Upper lobe of right lung (tissue), 1 donor: ENCODE data around the gene TUBGCP2. TPM values are rescaled to one million over a fixed set of nuclear protein-coding genes. Genes with fewer than 3 reads are reported as not detected.
A peak's percentile ranks its signal among the peaks of the same experiment; 100 is the strongest.

Source experiments
- ATAC-seq: fragments of 200-7000 bp; cut with Tn5 transposase; one replicate; pipeline ENCODE4 v1.9.1; 2020; ENCODE audit warnings: mild to moderate bottlenecking, moderate library complexity
- DNase-seq: peaks from one replicate; pipeline ENCODE4 v3.0.0-alpha.2; 2020
- H3K27ac ChIP-seq: fragments of 200-600 bp; one replicate; pipeline ENCODE4 v1.8.0; 2022
- H3K27me3 ChIP-seq: fragments of 200-600 bp; one replicate; pipeline ENCODE4 v1.8.0; 2022; ENCODE audit warnings: mild to moderate bottlenecking
- H3K36me3 ChIP-seq: fragments of 200-600 bp; one replicate; pipeline ENCODE4 v1.8.0; 2022
- H3K4me1 ChIP-seq: fragments of 200-600 bp; one replicate; pipeline ENCODE4 v1.8.0; 2022
- H3K4me3 ChIP-seq: fragments of 200-600 bp; one replicate; pipeline ENCODE4 v1.8.0; 2022; ENCODE audit warnings: mild to moderate bottlenecking
- H3K9me3 ChIP-seq: fragments of 200-600 bp; one replicate; pipeline ENCODE4 v1.8.0; 2022
- CTCF ChIP-seq: fragments of 200-600 bp; IDR thresholded peaks from one replicate; pipeline ENCODE4 v1.8.0; 2022; ENCODE audit warnings: antibody characterized with exemption
- intact Hi-C: fragments of 100-400 bp; cut with DNase I; formaldehyde crosslinking; loops from one replicate; pipeline ENCODE4 v1.11.0; 2022
- total RNA-seq: library from RNA; stranded (reverse); fragmentation: NEBNext Ultra II Directional; extraction: Animal tissue kit (Norgen Biotek cat#: 25700); gene quantifications from one replicate; pipeline ENCODE4 v1.2.1, GENCODE V29; 2021
- donor health status: DM: no; HTN: yes; CAD: no; lungs with severe emphysema.

The TUBGCP2 gene
- total RNA-seq, 1 donor from 2014 or later: 44.6 TPM

GRCh38 chr10:133238466-133238804 lies 70.2 kb downstream of the TUBGCP2 start:
- no peak for TF ChIP-seq CTCF
- ATAC-seq (no peak), DNase-seq (no peak)
- intact Hi-C loops: no loop called here
- peaks cover 68% of the 10 kb centered on the region for H3K27me3 ChIP-seq
- no peaks in the 10 kb centered on the region for H3K9me3 ChIP-seq
- H3K27ac ChIP-seq: no peak overlapping the region
- H3K4me1 ChIP-seq: peaks cover 20% of the 10 kb centered on the region
- H3K4me3 ChIP-seq: no peak overlapping the region
- no peaks in the 10 kb centered on the region for H3K36me3 ChIP-seq

GRCh38 chr10:133237588-133238465 lies 70.8 kb downstream of the TUBGCP2 start, which contains the start of gene VENTX:
TSS of gene VENTX (plus strand) at chr10:133237855. CDS start at chr10:133237915, 60 bp downstream.
- H3K4me1 ChIP-seq: peaks cover 20% of the 10 kb centered on the region
- no peak for DNase-seq
- ATAC-seq: no peak
- H3K4me3 ChIP-seq: peak within 1 kb of the TSS; percentile 25
- H3K36me3 ChIP-seq: no peaks in the 10 kb centered on the region
- no peak for TF ChIP-seq CTCF
- peaks cover 73% of the 10 kb centered on the region for H3K27me3 ChIP-seq
- H3K9me3 ChIP-seq: no peaks in the 10 kb centered on the region
- intact Hi-C loops: no loop called here
- no peak within 1 kb of the TSS for H3K27ac ChIP-seq

- Histone ChIP-seq H3K36me3 (no peaks in the 10 kb centered on the region), H3K4me3 (no peak overlapping the region), H3K27ac (no peak overlapping the region), H3K9me3 (no peaks in the 10 kb centered on the region), H3K27me3 (peaks cover 79% of the 10 kb centered on the region), H3K4me1 (peaks cover 20% of the 10 kb centered on the region)
- peak; percentile 2 for ATAC-seq
- DNase-seq: no peak
- no peak for TF ChIP-seq CTCF
- intact Hi-C loops: no loop called here
Measured at GRCh38 chr10:133237241-133237587, 71.5 kb downstream of the TUBGCP2 start.

- Histone ChIP-seq H3K36me3 (no peaks in the 10 kb centered on the region), H3K27ac (peak overlapping the region; percentile 63), H3K4me3 (peak overlapping the region; percentile 25), H3K9me3 (no peaks in the 10 kb centered on the region), H3K4me1 (peaks cover 20% of the 10 kb centered on the region), H3K27me3 (peaks cover 80% of the 10 kb centered on the region)
- no peak for TF ChIP-seq CTCF
- ATAC-seq (peak; percentile 21), DNase-seq (no peak)
- intact Hi-C loops: no loop called here
Measured at GRCh38 chr10:133236401-133237240, 72.1 kb downstream of the TUBGCP2 start.

- Histone ChIP-seq H3K4me1 (peaks cover 15% of the 10 kb centered on the region), H3K4me3 (peak overlapping the region; percentile 25), H3K27me3 (peaks cover 78% of the 10 kb centered on the region), H3K27ac (peak overlapping the region; percentile 63), H3K9me3 (no peaks in the 10 kb centered on the region), H3K36me3 (no peaks in the 10 kb centered on the region)
- intact Hi-C loops: no loop called here
- peak; percentile 25 for ATAC-seq
- TF ChIP-seq CTCF: no peak
- no peak for DNase-seq
Measured at GRCh38 chr10:133235932-133236331, 72.7 kb downstream of the TUBGCP2 start.
